Measurements from ENCODE around the gene DLGAP4. TPM values are rescaled to one million over a fixed set of nuclear protein-coding genes. Genes with fewer than 3 reads are reported as not detected.

DLGAP4 gene
- total and polyA plus RNA-seq, 10 of the 15 experiments (the other 5 are each of a cell fraction or from before 2014, with no cell fraction given) = 0.42 to 43.3 (median 19.0) TPM

DNA sequence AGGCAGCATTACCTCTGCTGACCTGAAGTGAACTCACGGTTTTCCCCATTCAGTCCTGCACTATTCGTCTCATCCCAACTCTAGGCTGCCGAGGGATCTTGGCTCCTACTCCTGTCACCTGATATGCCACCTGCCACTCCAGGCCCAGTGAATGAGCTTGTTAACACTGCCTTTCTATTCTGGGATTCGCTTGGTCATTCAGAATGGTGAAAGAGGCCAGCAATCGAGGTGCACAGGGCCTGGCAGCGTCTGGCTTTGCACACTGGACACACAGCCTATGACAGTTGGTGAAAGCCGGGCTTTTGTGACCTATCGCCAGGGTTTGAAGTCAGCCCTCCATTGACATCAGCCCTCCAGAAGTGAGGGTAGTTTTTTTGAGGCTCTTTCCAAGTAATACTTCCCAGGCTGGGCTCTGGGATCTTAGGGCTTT is 175.9 kb downstream of the DLGAP4 start:
- no peak overlapping the region for H3K27ac ChIP-seq (ENCODE audit: control insufficient read depth, insufficient read depth)
- no peak for ATAC-seq
- no peaks in the 10 kb centered on the region for H4K20me1 ChIP-seq (ENCODE audit: control insufficient read depth, insufficient read depth)
- H3K9ac ChIP-seq (ENCODE audit: control insufficient read depth, insufficient read depth, low read length) = no peak overlapping the region
- no peak overlapping the region for H3K4me3 ChIP-seq
- peaks cover 12% of the 10 kb centered on the region for H3K4me1 ChIP-seq (ENCODE audit: control insufficient read depth, insufficient read depth, low read length)
- no peak for DNase-seq (ENCODE audit: low read depth, low spot score)
- H3K4me2 ChIP-seq (ENCODE audit: control insufficient read depth, insufficient read depth) = no peak overlapping the region
- no peaks in the 10 kb centered on the region for H3K9me3 ChIP-seq (replicated peaks; ENCODE audit: control insufficient read depth, insufficient read depth, low read length)
- TF ChIP-seq, protein P1, sequence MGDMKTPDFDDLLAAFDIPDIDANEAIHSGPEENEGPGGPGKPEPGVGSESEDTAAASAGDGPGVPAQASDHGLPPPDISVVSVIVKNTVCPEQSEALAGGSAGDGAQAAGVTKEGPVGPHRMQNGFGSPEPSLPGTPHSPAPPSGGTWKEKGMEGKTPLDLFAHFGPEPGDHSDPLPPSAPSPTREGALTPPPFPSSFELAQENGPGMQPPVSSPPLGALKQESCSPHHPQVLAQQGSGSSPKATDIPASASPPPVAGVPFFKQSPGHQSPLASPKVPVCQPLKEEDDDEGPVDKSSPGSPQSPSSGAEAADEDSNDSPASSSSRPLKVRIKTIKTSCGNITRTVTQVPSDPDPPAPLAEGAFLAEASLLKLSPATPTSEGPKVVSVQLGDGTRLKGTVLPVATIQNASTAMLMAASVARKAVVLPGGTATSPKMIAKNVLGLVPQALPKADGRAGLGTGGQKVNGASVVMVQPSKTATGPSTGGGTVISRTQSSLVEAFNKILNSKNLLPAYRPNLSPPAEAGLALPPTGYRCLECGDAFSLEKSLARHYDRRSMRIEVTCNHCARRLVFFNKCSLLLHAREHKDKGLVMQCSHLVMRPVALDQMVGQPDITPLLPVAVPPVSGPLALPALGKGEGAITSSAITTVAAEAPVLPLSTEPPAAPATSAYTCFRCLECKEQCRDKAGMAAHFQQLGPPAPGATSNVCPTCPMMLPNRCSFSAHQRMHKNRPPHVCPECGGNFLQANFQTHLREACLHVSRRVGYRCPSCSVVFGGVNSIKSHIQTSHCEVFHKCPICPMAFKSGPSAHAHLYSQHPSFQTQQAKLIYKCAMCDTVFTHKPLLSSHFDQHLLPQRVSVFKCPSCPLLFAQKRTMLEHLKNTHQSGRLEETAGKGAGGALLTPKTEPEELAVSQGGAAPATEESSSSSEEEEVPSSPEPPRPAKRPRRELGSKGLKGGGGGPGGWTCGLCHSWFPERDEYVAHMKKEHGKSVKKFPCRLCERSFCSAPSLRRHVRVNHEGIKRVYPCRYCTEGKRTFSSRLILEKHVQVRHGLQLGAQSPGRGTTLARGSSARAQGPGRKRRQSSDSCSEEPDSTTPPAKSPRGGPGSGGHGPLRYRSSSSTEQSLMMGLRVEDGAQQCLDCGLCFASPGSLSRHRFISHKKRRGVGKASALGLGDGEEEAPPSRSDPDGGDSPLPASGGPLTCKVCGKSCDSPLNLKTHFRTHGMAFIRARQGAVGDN (IDR thresholded peaks at IDR 0.05) = no peak
- H3K79me2 ChIP-seq (ENCODE audit: control insufficient read depth, insufficient read depth, low read length) = peaks cover 5% of the 10 kb centered on the region
- ChIA-PET CTCF (interaction anchor here (1.0 kb wide), 1 partner anchor 42 kb away, joined by 3 read pairs; no protein-coding TSS in a partner anchor), RAD21 (ENCODE audit: unreplicated experiment) (no interaction called here), POLR2A (interaction anchor here (0.9 to 1.5 kb wide), 3 partner anchors 11 to 20 kb away, joined by 3 to 5 read pairs (median 4); no protein-coding TSS in a partner anchor), SMC1A (ENCODE audit: uncharacterized antibody, unreplicated experiment) (interaction anchor here (1.4 to 2.1 kb wide), 2 partner anchors 11 to 16 kb away, joined by 3 to 17 read pairs; no protein-coding TSS in a partner anchor)
- no peaks in the 10 kb centered on the region for H3K27me3 ChIP-seq (replicated peaks in 1 of 2; ENCODE audit: control insufficient read depth in 2 of 2, insufficient read depth in 2 of 2, low read length in 1 of 2)
- BruUV-seq (replicated peaks) = no TSS peak
- intact Hi-C loops (cut with micrococcal nuclease; ENCODE audit: unreplicated experiment) (no loop called here), in situ Hi-C loops (cut with MboI) (no loop called here)
- WGBS (ENCODE audit: insufficient coverage, insufficient replicate concordance, low lambda C conversion rate, missing lambda C conversion rate) = 92% methylated on average over 8 of the region's 8 CpGs
- H2AFZ ChIP-seq (ENCODE audit: control insufficient read depth, low read depth, low read length) = no peak overlapping the region
- no peak for FAIRE-seq
- H3K36me3 ChIP-seq (ENCODE audit: control insufficient read depth in 2 of 2, insufficient read depth in 2 of 2, low read length in 1 of 2) = no peaks in the 10 kb centered on the region; a peak in 1 of 4 replicates

Measured in GM12878 (cell line).